HG03060 (cell line): ENCODE results near the gene PKIG.
"Not testable (repeated sequence)": the region's sequence is repeated elsewhere in the genome, so short reads cannot be mapped to it uniquely, and the experiment has no call there.

Source experiments
- ATAC-seq: cut with Tn5 transposase; IDR thresholded peaks from one replicate; pipeline ENCODE4 v1.9.1; 2021; ENCODE audit warnings: low read depth, moderate number of reproducible peaks; ENCODE audit not compliant: unreplicated experiment

The PKIG gene

DNA sequence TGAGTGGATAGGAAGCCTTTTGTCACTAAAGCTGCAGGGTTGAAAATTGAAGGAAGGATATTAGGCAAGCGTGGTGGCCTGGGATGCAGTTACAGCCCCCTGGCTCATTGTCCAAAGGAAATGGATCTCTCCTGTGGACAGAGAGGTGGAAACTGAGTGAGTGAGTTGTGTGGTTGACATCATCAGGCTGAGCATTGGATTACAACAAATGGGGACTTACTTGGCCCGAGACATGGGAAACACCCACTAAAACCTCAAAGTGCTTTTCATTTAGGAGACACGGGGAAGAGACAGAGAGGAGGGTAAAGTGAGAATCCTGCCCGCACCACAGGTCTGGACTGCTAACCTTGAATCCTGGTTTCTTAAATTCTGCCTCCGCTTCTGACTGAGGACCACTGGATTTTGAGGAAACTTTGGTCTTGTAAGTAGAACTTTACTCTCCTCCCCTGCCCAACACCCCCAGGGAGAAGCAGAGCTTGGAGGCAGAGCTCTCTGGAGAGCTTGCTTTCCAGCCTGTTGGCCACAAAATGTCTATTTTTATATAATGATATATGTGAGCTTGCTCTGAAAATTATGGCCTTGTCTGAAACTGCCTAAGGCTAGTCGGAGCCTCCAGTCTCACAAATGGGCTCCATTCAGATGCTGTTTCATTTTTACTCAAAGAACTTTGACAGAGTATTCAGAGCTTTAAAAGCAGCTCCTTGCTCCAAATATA is at the start of gene PKIG:
PKIG (plus strand) TSS at position 269 of the 715 bp plus-strand sequence. CDS start 31,978 bp downstream, outside the sequence.
- no peak for ATAC-seq

DNA sequence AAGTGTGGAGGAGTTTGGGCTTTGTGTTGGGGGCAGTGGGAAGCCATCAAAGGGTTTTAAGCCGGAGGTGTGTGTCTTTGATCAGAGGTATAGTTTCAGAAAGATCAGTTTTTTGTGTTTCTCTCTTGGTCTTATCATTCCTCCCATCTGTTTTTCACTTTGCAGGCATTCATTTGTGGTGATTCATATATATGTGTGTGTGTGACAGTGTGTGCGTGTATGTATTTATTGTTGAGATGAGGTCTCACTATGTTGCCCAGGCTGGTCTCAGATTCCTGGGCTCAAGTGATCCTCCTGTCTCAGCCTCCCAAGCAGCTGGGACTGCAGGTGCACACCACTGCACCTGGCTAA is 49.4 kb upstream of the PKIG start:
- ATAC-seq: no peak

DNA sequence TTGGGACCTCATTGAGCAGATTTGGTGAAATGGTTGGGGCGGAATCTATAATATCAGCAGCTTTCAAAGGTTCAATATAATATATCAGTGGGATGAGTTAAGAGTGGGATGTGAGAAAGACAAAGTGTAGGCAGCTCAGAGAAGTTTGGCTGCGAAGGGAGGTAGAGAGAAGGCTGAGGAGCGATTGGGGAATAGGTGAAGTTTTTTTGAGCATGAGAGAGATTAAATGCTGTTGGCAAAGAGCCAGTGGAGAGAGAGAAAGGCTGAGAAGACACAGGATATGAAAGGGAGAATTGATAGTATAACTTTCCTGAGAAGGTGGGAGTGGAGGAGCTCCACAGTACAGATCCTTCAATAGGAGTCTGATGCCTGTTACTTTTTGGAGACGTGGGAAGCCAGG is 48.5 kb upstream of the PKIG start:
- no peak for ATAC-seq

DNA sequence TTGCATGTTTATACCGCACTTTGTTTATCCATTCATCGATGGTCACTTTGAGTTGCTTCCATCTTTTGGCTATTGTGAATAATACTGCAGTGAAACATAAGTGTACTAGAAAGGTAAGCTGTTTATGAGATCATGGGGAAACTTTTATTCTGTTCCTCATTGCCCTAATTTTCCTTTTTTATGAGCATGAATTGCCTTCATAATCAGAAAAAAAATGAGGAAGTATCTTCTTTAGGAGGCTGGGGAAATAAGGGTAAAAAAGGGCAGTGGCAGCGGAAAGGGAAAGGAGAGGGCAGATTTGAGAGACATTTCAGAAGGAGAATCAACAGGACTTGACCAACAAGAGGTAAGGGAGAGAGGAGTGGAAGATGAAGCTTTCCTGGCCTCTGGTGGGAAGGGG is 46.2 kb upstream of the PKIG start:
- ATAC-seq: no peak

DNA sequence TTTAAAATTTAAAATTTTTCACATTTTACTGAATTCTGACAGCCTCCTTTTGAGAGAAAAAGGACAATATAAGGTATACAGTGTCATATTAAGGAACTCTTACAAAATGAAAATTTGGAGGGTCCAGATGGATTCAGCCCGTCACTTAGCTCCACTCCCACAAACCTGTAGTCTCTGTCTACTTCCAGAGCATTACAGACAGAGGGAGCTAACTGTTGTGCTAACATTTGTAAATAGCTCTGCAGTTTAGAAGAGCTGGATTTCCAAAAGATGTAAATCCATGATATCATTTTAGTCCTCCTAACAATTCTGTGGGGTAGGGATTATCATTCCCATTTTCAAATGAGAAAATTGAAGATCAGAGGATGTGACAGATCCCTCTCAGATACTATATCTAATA is 44.4 kb upstream of the PKIG start:
- ATAC-seq: no peak

DNA sequence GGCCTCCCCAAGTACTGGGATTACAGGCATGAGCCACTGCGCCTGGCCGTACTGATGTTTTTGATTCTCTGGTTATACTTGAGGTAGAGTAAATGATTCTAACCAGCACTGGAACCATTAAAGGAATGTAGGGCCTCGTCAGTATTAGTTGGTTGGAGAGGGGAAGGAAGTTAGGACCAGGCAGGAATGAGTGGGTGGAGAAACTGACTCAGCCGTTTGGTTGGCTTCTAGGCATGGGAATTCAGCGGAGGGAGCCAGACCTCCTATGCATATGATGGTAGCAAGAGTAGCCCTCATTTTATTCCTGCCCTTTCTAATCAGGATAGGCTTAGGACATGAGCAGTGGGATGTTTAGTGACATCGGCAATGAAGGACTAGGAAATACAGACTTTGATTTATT is 41.5 kb upstream of the PKIG start:
- ATAC-seq: no peak

DNA sequence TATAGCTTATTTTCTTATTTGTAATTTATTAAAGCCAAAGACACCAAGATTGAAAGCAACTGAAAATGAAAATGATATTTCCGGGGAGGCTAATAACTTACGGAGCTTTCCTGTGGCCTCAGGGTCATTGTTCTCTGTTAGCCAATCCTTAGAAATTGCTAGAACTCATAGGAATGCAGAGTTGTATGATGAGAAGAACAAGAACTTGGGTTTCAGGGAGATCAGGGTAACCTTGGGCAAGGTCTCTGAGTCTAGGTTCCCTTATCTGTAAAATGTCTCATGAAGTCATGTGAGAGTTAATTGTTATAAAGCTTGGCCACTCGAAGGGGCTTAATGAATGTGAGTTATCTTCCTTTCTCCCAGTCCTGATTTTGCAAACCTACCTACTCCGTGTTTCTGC is 40.4 kb upstream of the PKIG start:
- no peak for ATAC-seq

DNA sequence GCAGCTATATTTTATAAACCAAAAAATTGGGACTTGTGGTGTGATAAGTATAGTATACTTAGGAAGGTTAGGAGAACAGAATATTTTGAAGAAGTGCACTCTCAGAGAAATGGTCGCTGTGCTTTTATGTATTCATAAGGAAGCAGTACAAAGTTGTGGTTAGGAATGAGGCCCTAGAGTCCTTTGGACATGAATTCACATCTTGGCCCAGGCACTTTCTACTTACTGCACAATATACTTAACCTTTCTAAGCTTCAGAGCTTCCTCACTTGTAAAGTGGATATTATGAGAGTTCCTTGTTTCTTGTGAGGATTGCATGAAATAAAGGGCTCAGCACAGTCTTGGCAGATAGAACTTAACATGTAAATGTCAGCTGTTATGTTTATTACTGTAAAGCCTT is 39.5 kb upstream of the PKIG start:
- no peak for ATAC-seq

DNA sequence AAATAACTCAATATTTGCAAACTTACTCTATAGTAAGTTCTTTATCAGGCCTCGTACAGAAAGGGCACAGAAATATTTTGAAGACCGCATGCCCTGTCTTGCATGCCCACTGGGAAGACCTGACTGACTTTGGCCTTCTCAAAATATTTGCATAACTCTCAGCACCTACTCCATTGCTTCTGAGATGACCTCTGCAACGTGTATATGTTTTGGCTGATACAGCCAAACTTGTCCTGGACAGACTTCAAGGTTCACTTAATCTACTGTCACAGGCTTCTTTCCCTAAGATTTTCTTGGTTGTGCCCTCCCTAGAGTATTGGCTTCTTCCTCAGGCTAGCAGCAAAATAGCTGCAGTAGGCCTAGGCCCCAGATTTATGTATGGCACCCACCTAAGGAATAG is 39.0 kb upstream of the PKIG start:
- ATAC-seq: no peak

DNA sequence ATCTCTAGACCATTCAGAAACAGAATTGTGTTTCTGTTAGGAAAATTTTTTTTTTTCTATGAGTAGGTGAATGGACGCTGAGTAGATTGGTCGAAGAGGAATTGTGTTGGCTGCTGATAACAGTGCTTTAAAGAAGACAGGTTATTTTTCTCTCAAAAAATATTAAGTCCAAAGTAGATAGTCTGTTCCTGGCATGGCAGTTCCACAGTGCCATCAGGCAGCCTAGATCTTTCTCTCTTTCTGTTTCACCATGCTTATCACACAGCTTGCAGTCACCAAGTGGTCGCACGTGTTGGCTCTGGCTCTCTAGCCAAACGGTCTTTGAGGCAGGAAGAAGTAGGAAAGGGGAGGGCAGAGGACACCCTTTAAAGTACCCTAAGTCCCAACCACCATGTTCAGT is 38.1 kb upstream of the PKIG start:
- no peak for ATAC-seq

DNA sequence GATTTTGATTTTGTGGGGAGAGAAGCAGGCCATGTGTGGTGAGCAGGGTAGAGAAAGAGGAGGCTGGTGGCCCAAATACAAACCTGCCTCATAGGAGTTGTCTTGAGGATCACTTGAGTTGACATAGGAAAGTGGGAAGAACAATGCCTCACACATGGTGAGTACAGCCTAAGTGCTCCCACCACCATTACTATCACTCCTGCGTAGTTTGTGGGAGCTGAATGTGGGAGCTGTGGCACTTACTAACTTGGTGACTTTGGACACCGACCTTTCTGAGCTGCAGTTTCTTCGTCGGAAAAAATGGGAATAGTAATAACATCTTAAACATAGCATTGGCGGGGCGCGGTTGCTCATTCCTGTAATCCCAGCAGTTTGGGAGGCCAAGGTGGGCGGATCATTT is 35.0 kb upstream of the PKIG start:
- no peak for ATAC-seq

DNA sequence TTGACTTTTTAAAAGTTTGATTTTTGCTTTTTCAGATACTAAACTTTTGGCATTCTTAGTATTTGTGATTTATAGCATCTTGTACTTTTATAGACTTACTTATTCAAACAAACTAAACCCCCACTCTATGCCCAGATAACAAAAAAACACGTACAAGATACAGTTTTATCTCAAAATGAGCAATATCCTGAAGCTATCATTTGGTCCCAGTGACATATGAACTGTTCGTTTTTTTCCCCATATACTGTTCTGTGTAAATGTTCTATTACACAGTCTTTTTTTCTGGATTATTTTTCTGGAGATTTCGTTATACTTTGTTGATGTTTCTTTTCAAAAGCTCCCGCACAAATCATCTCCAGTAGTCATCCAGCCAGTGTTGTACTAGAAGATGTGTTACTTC is 33.3 kb upstream of the PKIG start:
- no peak for ATAC-seq

DNA sequence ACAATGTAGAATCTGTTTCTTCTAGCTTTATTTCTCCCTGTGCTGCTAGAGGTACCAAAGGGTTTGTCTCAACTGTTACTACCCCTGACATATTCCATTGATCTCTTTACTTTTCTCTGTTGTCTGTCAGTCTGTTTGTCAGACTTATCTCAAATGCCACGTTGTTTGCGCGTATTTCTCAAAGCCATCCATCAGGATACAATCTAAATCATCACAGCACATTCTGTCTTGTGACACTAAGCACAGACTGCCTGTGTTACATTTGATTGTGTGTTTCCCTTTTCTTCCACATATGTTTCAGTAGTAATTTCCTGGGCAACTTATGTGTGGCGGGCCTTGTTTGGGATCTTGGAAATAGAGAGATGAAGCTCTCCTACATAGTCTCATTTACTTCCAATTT is 30.3 kb upstream of the PKIG start:
- no peak for ATAC-seq

DNA sequence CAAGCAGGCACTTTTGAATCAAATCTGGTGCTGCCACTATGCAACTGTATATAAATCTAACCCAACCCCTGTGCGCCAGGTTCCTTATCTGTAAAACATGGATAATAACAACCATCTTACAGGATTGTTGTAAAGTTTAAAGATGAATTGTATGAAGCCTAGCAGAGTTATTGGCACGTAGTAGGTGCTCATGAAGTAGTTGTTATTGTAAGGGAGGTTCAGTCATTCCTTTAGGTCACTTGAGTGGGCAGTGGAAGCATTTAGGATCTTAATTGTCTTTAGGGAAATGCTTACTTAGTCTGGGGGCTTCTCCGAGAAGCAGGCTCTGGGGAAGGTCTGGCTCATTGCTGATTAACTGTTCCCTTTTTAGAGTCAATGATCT is 29.8 kb upstream of the PKIG start:
- ATAC-seq: no peak

DNA sequence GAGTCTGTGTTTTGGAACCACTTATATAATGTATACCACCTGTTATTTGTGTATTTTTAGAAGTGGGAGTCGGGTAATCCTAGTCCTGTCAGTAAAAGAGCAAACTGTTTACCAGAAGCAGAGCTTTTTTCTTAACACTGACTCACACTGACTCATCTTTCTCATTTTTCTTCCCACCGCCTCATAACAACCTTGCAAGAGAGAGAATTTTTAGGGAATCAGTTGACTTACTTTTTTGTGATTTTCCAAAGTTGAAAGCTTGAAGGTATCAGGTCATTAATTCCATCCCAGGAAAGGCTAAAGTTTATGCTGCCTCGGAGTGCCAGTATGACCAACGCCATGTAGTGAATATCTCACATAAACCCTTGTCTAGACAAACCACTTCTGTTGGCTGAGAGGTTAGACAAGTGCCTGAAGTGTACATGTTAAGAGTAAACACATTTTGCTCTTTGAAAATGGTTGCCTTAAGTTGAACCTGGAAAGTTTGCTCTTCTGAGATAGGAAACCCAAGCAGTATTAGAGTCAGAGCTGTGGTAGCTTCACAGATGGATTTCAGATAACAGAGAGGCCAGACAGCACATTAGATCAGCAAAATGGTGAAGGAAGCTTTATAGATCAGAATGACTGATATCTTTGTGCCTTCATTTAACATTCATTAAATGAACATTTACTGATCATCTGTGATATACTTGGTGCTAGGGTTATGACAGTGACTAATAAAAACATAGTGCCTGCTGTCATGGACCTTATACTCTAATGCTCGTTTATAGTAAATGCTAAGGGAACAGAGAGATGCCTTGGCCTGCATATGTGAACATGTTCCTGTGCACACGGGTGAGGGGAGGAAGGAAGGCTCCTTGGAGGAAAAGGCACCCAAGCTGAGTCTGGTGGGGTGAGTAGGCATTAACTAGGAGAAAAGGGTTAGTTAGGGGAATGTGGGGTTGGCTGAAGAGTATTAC is 29.1 kb upstream of the PKIG start:
- no peak for ATAC-seq

DNA sequence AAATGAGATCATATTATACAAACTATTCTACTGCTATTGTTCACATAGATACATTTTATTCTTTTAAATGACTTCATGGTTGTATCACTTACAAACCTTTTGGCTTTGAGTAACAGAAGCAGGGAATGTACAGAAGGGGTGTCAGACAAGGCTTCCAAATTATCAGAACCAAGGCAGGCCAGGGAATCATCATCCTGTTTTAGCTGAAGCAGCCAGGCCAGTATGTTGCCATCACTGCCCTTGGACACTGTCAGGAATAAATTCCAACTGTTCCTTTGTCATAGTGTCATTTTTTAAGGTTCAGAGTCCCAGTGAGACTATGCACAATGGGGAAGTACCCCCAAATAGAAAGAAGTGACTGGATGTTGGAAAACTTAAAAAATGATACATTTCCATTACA is 23.1 kb upstream of the PKIG start:
- no peak for ATAC-seq

DNA sequence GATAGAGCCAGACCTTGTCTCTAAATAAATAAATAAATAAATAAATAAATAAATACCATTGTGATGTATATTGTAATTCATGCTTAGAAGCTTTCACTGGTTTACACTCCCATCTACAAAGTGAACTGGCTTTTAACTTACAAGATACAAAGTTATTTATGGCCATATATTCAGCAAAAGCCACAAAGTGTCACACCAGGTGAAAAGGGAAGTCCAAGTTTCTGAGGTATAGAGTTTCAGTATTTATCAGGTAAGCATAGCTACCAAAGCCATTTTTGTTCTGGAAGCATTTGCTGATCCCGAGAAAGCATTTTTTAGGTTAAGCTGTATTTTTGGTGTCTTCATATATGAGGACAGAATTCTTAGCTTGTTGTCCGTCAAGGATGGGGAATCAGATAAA is 22.1 kb upstream of the PKIG start:
- ATAC-seq: no peak

DNA sequence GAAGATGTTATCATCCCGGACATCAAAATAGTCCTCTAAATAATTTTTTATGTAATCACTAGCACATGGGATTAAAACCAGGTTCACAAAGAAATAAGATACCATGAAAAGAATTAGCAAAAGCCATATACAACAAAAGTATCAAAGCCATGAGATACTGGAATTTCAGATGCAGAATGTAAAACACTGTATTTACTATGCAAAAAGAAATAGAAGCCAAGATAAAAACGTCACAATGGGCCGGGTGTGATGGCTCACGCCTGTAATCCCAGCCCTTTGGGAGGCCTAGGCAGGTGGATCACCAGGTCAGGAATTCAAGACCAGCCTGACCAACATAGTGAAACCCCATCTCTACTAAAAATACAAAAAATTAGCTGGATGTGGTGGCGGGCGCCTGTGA is 21.6 kb upstream of the PKIG start:
- ATAC-seq: not testable (repeated sequence)

DNA sequence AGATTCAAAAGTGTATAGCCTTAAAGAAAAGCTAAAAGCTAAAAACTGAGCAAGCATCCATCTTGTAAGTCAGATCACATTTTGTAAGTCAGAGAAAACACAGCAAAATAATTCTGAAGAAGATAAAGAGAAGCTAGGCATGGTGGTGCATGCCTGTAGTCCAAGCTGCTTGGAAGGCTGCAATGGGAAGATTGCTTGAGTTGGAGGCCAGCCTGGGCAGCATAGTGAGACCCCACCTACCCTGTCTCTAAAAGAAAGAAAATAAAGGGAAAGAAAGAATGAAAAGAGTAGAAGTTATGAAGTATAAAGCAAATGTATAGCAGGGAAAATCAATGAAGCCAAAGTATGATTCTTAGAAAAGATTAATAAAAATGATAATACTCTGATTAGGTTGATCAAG is 20.5 kb upstream of the PKIG start:
- no peak for ATAC-seq

DNA sequence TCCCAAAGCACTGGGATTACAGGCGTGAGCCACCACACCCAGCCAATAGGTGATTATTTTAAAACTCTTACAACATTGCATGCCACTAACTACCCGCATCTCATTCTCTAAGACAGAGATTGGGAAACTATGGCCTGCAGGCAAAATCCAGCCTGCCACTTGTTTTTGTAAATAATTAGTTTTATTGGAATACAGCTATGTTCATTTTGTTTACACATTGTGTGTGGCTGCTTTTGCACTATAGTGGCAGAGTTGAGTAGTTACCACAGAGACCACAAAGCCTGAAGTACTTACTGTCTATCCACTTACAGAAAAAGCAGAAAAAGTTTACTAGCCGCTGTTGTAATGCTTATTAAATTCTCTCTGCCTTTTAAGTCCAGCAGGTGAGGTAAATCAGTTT is 16.4 kb upstream of the PKIG start:
- ATAC-seq: no peak

DNA sequence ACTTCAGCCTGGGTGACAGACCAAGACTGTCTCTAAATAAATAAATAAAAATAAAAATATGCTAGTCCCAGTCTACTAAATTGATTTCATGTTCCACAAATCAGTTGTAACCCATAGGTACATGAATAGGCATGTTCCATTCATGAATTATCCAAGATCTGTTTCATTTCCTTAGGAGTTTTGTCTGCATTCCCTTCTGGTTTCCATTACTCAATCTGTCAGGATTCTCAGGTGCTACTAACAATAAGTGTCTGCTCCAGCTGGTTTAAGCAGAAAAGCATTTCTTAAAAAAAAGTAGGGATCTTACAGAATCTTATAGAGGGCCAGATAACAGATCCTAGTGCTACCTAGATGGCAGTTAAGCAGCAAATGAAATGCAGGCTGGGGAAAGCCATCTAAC is 15.6 kb upstream of the PKIG start:
- no peak for ATAC-seq

DNA sequence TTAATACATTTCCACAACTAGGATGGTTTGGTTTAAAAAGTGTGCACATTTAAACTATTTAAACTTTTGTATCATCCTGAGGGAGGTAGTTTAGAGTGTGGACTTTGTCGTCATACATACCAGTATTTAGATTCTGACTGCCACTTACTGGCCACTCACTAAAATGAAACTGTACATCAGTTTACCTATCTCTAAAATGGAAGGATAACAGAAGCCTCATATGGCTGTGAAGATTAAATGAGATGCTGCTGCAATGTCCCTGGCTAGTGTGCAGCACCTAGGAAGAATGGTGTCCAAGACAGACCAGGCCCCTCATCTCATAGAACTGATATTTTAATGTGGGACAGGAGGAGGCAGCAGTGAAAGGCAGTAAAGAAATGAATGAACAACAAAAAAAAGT is 12.0 kb upstream of the PKIG start:
- no peak for ATAC-seq
